HepG2 (cell line): Measurements from ENCODE around the gene PTPRQ. TPM values are rescaled to one million over a fixed set of nuclear protein-coding genes. Genes with fewer than 3 reads are reported as not detected.

Experiments used
- GMEB1 ChIP-seq: sonication (generic); formaldehyde crosslinking; IDR thresholded peaks from 2 replicates; pipeline ENCODE4 v1.5.1; 2020; ENCODE audit warnings: missing genetic modification reagents, mild to moderate bottlenecking, borderline replicate concordance
- HIVEP1 ChIP-seq: sonication (generic); formaldehyde crosslinking; IDR thresholded peaks from 2 replicates; pipeline ENCODE4 v1.4.0; 2020; ENCODE audit warnings: mild to moderate bottlenecking, missing genetic modification reagents
- NR0B2 ChIP-seq: sonication (generic); formaldehyde crosslinking; IDR thresholded peaks from 2 replicates; pipeline ENCODE4 v1.4.0; 2020; ENCODE audit warnings: mild to moderate bottlenecking, missing genetic modification reagents
- RAD21 ChIP-seq: fragments of 450-650 bp; formaldehyde crosslinking; IDR thresholded peaks from 2 replicates; pipeline ENCODE4 v1.5.0; 2020; ENCODE audit warnings: mild to moderate bottlenecking
- ZEB1 ChIP-seq: IDR thresholded peaks from 2 replicates; pipeline ENCODE4 v1.6.1; 2012; ENCODE audit warnings: mild to moderate bottlenecking, low read depth, inconsistent platforms; ENCODE audit not compliant: insufficient replicate concordance
- ZFP1 ChIP-seq: IDR thresholded peaks from 2 replicates; pipeline ENCODE4 v1.6.1; 2016
- ZNF142 ChIP-seq: sonication (generic); formaldehyde crosslinking; IDR thresholded peaks from 2 replicates; pipeline ENCODE4 v1.4.0; 2020; ENCODE audit warnings: missing genetic modification reagents
- ZNF230 ChIP-seq: sonication (generic); formaldehyde crosslinking; IDR thresholded peaks from 2 replicates; pipeline ENCODE4 v1.4.0; 2020; ENCODE audit warnings: mild to moderate bottlenecking, missing genetic modification reagents
- ZNF543 ChIP-seq: sonication (generic); formaldehyde crosslinking; IDR thresholded peaks from 2 replicates; pipeline ENCODE4 v1.4.0; 2020; ENCODE audit warnings: mild to moderate bottlenecking, missing genetic modification reagents
- ZNF580 ChIP-seq: IDR thresholded peaks from 2 replicates; pipeline ENCODE4 v1.6.1; 2016; ENCODE audit warnings: low read depth, borderline replicate concordance
- ZNF629 ChIP-seq: sonication (generic); formaldehyde crosslinking; conservative IDR thresholded peaks from 2 replicates; pipeline ENCODE4 v1.5.0; 2020; ENCODE audit warnings: missing genetic modification reagents
- polyA plus RNA-seq, 8 experiments: library from polyadenylated mRNA; depleted of rRNA in 3 of 8; stranded (reverse) in 7 of 8; unstranded in 1 of 8; fragments of >200 nt; fragmentation: Illumina TruSeq in 4 of 8; extraction: Trizol in 4 of 8; gene quantifications; 2 replicates each; pipeline versions ENCODE4 v1.2.1 to v1.2.3, GENCODE V29; 2011 to 2016; ENCODE audit warnings: low read depth in 4 of 8, missing spikeins in 1 of 8, mixed read lengths in 1 of 8; ENCODE audit not compliant: insufficient read depth in 1 of 8
- total RNA-seq, 5 experiments: library from RNA; depleted of rRNA; stranded (reverse); fragments of >200 nt; fragmentation: Illumina TruSeq; extraction: Trizol; gene quantifications; 2 replicates each; pipeline ENCODE4 v1.2.3, GENCODE V29; 2016; ENCODE audit warnings: low read depth in 1 of 5

Gene PTPRQ
- total and polyA plus RNA-seq, 2 of the 13 experiments (the other 11 are each of a cell fraction or from before 2014, with no cell fraction given): not detected

- TF ChIP-seq ZNF230 (CRISPR knock-in tag): no peak
- TF ChIP-seq ZNF142 (CRISPR knock-in tag): no peak
- TF ChIP-seq ZFP1 (CRISPR knock-in tag): no peak
- no peak for TF ChIP-seq GMEB1
- no peak for TF ChIP-seq ZNF543 (CRISPR knock-in tag)
- TF ChIP-seq ZNF629 (CRISPR knock-in tag): no peak
- no peak for TF ChIP-seq NR0B2 (CRISPR knock-in tag)
- TF ChIP-seq HIVEP1 (CRISPR knock-in tag): no peak
- no peak for TF ChIP-seq RAD21
- TF ChIP-seq ZEB1: no peak
- TF ChIP-seq ZNF580 (CRISPR knock-in tag): no peak
Observed at GRCh38 chr12:80470403-80470802, 26.4 kb downstream of the PTPRQ start (continued).
